Glomerular visceral epithelial cell (primary cell): ENCODE measurements around the gene SH3PXD2A.

Source experiments
- DNase-seq: peaks from one replicate; pipeline ENCODE4 v3.0.0-alpha.2; 2016; ENCODE audit errors: extremely low spot score

Gene SH3PXD2A

DNA sequence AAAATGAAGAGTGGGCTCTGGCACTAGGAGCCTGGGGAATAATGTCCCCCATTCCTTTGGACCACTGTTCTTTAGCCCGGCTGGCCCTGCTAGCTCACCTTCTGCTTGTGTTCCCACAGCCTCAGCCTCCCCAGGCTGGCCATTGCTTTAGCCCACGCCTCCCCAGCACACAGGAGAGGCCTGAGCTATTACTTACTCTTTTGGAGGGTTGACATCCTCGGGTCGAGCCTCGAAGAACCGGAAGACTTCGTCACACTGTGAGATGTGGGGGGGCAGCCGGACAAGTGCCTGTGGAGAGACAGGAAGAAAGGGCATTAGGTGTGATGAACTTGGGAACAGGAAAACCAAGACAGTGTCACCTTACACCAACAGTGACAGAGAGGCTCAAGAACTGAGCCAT lies 131.3 kb downstream of the SH3PXD2A start:
- no peak for DNase-seq

DNA sequence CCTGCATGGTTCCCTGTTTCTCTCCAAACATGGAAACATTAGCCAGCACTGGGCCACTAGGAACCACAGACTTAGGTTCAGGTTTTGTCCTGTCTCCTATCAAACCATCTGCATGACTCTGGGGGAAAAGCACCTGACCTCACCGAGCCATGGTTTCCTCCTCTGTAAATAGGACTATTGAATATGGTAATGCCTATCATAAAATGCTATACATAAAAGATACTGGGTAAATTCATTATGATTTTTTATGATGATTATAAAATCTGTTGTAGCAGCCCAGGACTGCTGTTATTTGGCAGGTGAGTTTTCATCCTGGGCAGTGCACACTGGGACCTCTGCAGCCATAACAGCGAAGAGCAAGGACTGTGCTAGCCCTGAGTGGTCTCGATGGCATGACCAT lies 131.8 kb downstream of the SH3PXD2A start:
- DNase-seq = no peak

DNA sequence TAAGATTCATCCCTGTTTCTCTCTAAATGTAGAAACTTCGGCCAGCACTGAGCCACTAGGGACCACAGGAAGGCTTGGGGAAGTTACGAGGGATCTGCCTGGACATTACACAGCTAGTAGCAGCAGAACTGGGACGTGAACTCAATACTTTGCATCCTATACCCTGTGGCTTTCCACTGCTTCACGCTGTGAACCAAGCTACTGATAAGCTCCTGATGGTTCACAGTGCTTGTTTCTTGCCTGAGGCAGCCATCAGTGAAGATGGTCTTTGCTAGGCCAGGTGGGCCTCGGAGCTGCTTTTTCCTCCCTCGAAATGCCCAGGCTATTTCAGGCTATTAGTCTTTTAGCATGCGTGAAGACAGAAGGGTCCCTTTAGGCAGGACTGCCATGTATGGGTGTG lies 132.7 kb downstream of the SH3PXD2A start:
- DNase-seq = no peak

DNA sequence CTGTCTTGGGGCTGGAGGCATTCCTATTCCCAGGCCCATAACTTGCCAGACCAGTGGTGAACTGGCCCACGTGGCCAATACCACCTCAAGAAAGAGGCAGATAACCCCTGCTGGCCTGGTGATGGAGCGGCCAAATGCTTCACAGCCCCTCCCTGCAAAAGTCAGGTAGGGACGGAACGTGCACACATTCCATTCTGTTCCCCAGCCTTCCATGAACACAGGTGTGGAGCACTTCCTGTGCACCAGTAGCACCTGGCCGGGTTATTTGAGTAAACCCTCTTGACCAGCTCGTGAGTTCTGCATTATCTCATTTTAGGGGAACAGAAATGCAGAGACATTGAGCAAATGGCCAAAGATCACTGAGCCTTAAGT lies 134.4 kb downstream of the SH3PXD2A start:
- DNase-seq = no peak

DNA sequence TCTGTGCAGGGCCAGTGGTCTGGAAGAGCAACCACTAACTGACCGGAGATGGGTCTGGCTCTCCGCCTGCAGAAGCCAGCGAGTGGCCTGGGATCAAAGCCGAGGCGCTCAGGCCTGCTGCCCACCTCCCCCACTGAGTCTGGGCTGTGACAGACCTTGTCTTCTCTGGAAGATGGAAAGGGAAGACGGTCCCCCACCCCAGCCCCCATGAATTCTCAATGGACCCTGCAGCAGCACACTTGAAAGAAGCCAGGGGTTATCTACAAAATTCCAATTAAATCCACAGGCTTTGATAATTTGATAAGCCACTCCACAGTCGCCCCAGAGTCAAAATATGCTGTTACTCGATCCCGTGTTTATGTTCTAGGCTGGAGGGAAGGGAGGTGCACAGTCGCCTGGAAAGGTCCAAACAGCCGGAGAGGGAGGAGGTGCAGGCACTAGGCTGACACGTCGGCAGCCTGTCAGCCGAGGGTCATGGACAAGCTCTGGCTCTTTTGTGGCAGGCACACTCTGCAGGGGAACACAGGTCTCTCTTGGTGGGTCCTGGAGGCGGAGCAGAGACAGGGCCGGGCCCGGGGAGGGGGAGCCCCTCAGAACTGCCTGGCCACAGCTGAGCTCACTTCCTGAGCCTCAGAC lies 134.9 kb downstream of the SH3PXD2A start:
- DNase-seq = no peak

DNA sequence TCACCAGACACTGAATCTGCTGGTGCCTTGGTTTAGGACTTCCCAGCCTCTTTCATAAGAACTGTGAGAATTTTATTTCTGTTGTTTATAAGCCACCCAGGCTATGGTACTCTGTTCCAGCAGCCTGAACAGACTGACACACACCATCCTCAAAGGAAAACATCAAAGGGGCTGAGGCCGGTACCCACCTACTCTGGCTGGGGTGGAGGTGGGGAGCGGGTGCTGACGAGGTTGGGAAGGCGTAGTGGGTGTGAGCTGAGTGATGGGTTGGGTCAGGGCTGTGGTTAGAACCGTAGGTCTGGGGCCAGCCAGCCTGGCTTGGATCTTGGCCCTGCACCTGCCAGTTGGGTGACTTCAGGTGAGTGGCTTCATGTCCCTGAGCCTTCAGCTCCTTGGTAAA lies 136.3 kb downstream of the SH3PXD2A start:
- DNase-seq = no peak

DNA sequence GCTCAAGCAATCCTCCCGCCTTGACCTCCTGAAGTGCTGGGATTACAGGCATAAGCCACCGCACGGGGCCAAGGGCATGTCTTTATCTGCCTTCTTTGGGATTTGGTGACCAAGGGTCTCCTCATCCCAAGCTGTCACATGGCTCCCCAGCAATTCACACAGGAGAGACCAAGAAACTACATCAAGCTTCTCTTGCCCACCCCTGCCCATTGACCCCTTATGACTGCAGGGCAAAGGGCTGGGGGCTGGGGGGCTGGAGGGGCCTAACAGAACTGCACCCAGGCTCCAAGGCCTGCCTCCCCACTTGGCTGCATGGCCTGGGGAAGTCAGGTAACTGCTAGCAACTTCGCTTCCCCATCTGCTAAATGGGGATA lies 137.1 kb downstream of the SH3PXD2A start:
- DNase-seq = no peak

DNA sequence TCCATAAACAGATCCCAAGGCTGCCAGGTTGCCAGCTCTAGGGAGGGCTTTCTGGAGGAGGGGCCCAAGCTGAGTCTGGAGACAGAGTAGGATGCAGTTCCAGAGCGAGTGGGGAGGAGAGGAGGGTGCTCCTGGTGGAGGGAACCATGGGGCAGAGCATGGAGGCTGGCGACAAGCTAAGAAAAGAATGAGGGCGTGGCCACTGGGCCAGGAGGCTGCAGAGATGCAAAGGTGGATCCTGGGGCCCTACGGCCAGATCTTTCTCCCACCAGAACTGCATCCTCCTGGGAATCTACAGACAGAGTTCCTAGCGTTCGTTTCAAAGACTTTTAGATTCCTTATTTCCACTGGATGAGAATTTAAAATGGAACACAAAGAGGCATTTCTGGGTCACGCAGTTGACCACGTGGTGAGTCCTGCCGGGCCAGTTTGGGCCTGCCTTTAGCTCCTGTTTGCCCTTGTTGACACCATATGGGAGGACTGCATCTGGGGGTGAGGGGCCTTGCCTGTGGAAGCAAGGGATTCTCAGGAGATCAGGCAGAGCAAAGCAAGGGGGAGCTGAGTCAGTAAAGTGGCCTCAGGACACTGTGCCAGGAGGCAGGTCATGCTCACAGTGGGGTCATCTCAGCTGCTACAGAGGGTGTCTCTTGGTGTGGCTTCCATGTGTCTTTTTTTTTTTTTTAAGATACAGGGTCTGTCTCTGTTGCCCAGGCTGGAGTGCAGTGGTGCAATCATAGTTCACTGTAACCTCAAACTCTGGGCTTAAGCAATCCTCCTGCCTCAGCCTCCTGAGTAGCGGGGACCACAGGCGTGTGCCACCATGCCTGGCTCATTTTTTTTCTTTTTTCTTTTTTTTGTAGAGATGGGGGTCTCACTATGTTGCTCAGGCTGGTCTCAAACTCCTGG lies 137.8 kb downstream of the SH3PXD2A start:
- DNase-seq = no peak

DNA sequence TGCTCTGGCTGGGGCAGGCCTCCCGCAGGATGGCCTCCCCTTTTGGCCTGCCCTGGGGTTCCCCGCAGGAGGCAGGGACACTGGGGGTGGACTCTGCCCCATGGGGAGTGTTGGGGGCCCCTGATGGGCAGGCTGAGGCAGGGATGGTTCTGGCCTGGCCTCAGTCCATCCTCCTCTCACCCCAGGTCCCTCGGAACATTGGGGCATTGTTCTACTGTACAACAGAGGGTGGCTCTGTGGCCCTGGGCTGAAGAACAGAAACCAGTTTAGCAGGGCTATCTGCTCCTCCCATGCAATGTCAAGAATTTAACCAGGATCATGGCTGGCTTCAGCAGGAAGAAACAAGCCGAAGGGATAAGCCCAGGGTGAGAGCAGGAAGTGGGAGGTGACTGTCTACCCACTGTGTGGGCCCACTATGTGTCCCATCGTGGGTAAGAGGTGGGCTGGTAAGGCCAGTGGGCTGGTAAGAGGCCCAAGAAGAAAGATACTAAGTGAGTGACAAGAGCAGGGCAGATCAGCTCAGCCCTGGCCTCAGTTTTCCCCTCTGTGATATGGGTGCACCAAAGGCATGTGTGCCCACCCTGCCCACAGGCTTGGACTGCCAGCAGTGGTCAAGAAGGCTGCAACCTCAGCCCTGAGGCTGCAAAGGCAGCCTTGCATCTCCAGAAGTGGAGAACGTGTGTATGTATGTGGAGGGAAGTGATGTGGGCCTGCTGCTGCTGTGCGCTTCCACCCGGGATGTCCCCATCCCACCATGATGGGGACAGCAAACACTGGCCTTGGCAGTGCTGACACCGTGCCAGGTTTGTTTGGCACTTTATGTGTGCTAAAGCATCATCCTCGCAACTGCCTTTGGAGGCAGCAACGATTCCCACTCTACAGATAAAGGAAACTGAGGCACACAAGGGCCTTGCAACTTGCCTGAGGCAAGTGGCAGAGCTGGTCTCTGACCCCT lies 138.9 kb downstream of the SH3PXD2A start:
- DNase-seq = no peak

DNA sequence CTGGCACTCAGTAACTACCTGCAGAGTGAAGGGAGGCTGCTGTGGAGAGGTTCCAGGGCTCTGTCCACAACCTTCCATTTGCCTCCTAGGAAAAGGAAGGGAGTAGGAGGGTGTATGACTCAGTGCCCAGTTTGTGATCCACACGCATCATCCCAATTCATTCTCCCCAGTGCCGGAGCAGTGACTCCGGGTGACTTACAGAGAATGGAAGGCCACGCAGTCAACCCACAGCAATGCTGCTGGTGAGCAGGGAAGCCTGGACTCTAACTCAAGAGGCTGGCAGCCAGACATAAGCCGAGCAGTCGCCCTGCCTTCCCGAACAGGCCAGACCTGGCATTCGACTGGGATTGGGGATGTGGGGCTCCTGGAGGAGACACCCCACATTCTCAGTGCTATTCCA lies 139.9 kb downstream of the SH3PXD2A start:
- peak; percentile 47 for DNase-seq

DNA sequence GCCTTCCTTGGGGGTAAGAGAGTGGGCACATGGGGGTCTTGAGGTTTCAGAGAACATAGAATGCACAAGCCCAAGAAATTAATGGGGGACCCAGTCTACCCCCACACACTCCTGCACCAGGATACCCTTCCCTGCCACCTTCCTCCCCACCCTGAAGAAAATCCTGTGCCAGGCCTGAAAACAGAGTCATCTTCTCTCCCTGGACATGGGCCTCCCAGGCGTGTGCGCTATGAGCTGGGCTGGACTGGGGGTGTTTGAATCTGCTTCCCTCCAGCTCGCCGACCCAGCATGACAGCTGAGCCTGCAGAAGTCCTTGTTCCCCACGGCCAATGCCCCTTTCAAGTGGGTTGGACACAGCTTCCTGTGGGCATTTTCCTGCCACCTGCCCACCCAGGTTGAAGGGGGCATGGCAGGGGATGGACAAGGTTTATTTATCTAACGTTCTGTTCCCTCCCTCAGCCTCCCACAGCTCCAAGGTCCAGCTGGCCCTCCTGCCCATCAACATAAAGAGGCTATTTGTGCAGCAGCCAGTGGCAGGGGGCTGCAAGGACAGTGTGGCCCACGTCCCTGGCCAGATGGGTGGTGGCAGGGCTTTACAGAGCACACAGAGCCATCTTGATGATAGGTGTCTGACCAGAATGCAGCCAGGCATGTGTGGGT lies 141.0 kb downstream of the SH3PXD2A start:
- DNase-seq = no peak

DNA sequence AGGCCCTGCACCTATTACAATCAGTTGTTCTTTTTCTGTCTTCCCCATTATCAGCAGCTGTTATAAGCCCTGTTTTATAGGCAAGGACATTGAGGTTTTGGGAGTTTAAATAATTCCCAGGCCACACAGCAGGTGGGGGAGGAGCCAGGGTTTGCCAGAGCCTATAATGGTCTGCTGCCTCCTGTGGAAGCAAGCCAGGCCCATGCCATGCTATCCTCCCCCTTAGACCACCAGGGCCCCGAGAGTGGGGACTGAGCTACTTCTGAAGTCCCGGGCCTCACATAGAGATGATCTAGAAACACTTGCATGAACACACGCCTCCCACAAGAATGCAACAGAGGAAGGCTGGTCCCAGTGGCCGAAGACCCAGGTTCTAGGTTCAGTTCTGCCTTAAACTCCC lies 141.7 kb downstream of the SH3PXD2A start:
- no peak for DNase-seq

DNA sequence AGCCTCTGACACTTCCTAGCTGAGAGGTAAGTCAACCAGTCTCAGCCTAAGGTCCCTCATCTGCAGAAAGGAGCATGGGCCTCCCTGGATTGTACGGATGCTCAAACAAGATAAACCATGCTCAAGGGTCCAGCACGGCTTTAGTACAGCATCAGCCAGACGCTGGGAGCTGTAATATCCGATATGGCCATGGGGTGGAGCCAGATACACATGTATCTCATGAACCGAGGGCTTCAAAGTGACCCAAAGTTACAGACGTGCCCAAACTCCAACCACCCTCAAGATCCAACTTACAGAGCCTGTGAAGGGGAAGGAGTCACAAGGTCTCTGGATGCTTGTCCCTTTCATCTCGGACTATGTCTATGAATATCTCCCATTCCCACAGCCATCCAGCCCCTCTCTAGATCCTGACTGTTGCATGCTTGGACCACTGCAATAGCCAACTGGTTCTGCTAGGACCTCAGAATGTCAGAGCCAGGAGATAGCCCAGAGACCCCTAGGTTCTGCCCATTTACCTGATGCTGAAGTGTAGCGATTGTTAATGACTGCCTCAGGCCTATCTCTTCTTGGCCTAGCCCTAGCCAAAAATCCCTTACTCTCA lies 142.4 kb downstream of the SH3PXD2A start:
- DNase-seq = peak; percentile 76

DNA sequence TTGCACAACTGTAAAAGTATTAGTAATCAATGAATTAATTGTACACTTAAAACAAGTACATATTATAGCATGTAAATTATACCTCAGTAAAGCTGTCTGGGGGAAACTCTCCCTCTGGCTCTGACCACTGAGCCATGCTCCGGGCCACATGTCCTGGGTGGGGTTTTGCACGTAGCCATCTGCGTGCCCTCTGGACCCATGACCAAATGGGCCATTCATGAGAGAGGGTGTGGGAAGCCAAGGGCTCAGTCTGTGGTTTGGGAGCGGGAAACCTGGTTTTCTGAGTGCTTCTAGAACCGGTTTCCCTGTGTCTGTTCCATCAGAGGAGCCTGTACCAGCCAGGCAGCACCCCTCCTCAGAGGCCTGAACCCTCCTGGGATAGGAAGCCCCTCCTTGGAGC lies 143.2 kb downstream of the SH3PXD2A start:
- DNase-seq = no peak

DNA sequence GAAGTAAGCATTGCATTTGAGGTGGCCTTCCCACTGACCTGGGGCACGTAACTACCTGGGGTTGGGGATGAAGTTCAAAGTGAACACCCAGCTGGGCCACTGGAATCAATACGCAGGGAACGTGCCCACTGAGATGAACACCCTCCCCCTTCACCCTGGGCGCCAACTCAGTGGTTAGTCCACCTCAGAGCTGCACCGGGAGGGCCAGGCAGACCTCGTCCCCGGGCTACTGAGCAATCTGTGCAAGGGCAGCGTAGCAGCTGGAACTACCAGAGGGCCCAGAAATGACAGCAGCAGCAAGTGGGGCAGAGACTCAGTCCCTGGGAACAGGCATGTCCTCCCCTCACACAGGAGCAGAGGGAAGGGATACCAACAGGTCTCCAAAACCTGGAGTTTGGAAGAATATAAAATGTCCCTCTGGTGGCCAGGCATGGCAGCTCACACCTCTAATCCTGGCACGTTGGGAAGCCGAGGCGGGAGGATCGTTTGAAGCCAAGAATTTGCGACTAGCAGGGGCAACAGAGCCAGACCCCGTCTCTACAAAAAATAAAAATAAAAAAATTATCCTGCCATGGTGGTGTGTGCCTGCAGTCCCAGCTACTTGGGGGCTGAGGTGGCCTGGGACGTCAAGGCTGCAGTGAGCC lies 143.9 kb downstream of the SH3PXD2A start:
- DNase-seq = no peak

DNA sequence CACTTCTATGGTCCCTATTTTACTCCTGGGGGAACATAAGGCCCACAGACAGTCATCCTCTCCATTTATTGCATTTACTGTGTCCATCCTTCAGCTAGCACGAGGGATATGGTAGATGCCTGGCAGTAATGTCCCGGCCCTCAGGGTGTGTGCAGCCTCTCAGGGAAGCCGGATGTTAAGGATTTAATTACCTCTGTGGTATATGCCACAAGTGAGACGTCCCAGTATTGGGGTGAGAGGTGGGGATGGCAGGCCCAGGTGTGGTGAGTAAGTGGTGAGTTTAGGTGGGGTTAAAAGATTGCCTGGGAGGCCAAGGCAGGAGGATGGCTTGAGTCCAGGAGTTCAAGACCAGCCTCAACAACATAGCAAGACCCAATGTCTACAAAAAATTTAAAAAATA lies 144.9 kb downstream of the SH3PXD2A start:
- no peak for DNase-seq

DNA sequence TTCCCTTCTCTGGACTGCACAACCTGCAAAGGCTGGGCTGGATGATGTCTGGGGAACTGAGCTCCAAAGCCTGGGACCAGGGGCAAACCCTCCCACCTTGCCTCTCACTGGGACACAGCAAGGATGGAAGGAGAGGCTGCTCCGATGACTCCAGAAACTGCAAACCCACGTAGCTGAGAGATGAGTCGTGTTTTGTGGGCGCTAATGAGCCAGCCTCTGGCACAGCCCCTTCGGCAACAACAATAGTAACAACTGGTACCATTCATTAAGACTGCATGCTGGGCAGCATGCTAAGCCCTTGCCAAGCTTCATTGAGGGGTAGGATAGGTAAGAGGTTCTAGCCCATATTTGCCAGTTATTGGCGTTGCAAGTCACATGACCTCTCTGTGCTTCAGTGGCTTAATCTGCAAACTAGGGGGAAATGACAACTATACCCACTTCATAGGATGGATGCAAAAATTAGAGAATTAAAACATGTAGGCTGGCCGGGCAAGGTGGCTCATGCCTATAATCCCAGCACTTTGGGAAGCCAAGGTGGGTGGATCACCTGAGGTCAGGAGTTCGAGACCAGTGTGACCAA lies 145.9 kb downstream of the SH3PXD2A start:
- peak; percentile 40 for DNase-seq

DNA sequence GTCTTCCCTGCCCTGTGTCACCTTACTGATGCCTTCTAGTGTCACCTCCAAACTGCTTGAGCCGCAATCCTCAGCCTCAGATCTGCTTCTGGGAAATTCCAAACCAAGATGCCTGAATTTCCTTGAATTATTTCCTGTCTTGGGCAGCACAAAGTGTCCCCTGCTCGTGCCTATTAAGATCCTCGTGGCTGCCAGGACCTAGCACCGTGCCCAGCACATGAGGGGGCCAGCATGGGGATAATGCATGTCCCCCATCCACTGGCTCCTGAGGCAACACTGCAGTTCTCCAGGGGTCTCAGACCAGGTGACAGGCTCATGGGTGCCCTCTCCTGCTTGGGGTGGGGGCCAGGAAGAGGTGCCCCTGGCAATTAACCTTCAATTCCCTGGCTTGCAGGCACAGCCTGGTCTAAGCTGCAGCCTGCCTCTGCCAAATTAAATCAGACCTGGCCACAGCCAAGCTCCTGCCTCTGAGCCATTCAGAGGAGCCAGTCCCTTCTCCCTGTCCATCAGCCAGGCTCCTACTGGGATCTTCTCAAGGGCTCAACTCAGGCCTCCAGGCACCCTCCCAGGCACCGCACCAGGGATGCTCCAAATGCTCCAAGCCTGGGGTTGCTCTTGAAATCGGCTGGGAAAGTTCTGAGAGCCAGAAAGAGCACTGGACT lies 146.6 kb downstream of the SH3PXD2A start:
- DNase-seq = no peak

DNA sequence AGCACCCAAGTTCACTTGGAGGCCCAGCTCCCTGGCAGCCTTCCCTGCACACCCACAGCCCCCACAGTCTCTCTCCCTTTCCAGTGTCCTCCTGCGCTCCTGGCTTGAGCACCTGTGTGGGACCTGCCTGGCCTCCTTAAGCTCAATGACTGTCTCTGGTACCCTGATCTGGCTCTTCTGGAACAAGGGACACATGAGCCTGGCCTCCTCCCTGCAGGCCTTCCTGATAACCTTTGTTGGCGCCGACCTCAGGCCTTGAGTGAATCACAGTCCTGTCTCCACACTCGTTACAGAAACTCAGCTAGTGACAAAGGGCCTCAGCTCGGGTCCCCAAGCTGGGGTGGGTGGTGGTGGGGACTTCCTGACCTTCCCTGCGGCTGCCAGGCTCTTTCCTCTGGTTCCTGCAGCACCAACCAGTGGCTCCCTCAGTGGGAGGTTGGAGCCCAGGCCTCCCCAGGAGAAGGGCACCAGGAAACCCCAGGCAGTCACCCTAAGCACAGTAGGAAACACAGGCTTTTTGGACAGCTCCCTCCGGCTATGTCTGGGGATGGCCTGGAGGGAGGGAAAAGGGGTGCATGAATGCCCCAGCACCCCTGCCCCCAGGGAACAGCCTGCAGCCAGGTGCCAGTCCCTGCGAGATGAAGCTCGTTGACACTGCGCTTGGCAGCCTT lies 147.3 kb downstream of the SH3PXD2A start:
- DNase-seq = no peak
